ENCODE results near the gene MYO3B.

MYO3B gene

DNA sequence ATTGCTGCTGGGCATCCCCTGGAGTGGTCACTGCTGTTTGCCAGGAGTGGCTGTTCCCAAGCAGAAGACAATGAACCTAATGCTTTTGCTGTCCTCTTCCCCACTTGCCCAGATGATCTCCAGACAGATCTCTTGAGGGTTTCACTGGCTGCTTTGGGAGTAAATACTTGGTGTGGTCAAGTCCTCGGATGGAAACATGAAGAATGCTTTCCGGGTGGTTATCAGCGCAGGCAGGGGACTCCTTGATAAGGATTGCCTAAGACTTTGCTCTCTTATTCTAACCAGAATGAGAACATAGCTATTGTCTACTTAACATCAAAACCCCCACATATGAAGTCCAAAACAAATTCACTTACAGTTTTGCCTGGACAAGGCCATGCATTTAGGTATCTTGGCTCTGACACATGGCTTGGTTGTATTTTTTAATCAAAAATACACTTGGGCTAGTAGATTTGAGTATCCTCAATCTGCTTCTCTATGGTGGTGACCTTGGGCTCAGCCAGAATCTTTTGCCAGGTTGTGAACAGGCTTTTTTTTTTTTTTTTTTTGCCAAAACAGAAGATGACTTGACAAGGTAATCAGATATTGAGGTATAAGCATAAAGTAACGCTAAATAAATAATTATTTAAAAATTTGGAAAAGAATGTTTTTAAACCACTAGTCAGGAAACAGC lies 34.8 kb upstream of the MYO3B start:
- TF ChIP-seq, protein P1, sequence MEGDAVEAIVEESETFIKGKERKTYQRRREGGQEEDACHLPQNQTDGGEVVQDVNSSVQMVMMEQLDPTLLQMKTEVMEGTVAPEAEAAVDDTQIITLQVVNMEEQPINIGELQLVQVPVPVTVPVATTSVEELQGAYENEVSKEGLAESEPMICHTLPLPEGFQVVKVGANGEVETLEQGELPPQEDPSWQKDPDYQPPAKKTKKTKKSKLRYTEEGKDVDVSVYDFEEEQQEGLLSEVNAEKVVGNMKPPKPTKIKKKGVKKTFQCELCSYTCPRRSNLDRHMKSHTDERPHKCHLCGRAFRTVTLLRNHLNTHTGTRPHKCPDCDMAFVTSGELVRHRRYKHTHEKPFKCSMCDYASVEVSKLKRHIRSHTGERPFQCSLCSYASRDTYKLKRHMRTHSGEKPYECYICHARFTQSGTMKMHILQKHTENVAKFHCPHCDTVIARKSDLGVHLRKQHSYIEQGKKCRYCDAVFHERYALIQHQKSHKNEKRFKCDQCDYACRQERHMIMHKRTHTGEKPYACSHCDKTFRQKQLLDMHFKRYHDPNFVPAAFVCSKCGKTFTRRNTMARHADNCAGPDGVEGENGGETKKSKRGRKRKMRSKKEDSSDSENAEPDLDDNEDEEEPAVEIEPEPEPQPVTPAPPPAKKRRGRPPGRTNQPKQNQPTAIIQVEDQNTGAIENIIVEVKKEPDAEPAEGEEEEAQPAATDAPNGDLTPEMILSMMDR (conservative IDR thresholded peaks at IDR 0.05; ENCODE audit: low read depth, low read length): no peak
- no peak overlapping the region for H3K4me3 ChIP-seq (ENCODE audit: low read depth, low read length)
- peak; percentile 35 for DNase-seq (ENCODE audit: low read depth)

DNA sequence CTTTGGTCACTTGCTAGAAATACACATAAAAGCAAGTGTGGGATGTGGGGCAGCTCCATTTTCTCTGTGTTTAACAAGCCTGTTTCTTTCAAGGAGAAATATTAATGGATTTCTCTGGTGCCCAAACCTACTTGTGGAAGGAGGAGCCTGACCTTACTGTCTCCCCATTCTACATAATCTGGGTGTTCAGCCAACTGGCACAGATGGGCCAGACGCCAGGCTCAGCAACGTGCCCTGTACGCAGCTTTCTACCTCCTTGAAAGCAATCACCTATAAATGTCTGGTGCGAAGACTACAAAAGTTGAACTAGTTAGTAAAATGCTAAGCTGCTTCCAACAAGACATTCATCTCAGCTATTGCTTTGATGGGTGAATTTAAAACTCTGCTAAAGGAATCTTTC lies 33.2 kb upstream of the MYO3B start:
- TF ChIP-seq, protein P1 (conservative IDR thresholded peaks at IDR 0.05; ENCODE audit: low read depth, low read length): no peak
- H3K4me3 ChIP-seq (ENCODE audit: low read depth, low read length): no peak overlapping the region
- DNase-seq (ENCODE audit: low read depth): no peak

DNA sequence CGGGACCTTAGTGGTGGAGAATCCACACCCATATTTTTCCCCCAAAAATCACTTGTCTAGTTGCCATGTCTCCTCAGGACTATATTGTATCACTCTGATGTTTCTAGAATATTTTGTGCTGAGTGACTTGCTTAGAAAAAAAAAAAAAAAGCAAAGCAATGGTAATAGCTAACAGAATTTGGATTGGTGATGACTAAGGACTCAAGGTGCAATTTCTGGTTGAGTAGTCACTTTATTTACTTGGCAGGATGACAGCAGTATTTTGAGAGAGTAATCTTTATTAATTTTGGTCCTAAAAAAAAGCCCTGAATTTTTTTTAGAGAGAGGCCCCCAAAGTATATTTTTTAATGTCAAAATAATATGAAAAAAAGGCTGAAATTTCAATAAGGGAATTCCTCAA lies 32.8 kb upstream of the MYO3B start:
- H3K4me3 ChIP-seq (ENCODE audit: low read depth, low read length): no peak overlapping the region
- TF ChIP-seq, protein P1 (conservative IDR thresholded peaks at IDR 0.05; ENCODE audit: low read depth, low read length): no peak
- no peak for DNase-seq (ENCODE audit: low read depth)

DNA sequence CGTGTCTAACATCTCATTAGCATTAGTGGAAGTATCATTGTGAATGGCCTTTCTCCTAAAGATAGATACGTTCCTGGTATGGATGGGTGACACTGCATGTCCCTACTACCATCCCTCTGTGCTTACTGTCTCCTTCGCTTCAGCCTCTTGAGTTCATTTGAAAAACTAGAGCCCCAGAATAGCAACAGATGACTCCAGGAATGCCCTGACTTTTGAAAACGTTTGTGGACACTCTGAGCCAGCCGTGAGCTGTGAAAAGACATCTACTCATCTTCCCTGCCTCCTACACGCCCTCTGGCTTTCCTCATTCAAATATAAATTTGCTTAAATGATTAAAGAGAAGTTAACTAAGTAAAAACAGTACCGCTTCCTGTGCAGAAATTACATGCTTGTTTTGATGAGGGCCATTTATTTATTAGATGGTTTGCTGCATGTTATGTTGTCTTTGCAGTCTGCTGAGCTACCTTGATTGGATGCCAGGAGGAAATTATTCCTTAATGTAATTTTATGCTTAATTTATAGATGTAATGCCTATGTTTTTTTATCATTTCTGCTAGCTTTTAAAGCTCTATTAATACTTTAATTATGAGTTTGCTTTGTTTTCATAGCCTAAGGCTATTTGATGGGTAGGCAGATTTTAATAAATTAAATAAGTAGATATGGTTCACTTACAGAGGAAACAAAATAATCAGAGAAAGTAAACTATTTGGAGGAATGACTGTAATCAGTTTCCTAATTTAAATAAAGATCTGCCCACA lies 32.1 kb upstream of the MYO3B start:
- DNase-seq (ENCODE audit: low read depth): no peak
- TF ChIP-seq, protein P1 (conservative IDR thresholded peaks at IDR 0.05; ENCODE audit: low read depth, low read length): no peak
- H3K4me3 ChIP-seq (ENCODE audit: low read depth, low read length): no peak overlapping the region

DNA sequence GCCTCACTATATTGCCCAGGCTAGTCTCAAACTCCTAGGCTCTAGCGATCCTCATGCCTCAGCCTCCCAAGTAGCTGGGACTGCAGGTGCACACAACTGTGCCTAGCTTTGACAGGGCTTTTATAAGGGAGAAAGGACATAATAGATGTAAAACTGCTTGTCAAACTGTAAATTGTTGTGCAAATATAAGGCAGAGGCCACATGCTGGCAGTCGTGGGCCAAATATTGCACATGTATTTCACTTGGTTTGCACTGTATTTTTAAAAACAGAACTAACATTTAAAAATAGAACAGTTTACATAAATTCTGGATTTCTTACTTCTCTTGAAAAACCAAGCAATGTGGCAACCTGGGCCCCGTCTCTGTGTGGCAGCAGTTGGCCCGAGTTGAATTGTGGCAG lies 31.2 kb upstream of the MYO3B start:
- no peak overlapping the region for H3K4me3 ChIP-seq (ENCODE audit: low read depth, low read length)
- TF ChIP-seq, protein P1 (conservative IDR thresholded peaks at IDR 0.05; ENCODE audit: low read depth, low read length): no peak
- DNase-seq (ENCODE audit: low read depth): no peak

DNA sequence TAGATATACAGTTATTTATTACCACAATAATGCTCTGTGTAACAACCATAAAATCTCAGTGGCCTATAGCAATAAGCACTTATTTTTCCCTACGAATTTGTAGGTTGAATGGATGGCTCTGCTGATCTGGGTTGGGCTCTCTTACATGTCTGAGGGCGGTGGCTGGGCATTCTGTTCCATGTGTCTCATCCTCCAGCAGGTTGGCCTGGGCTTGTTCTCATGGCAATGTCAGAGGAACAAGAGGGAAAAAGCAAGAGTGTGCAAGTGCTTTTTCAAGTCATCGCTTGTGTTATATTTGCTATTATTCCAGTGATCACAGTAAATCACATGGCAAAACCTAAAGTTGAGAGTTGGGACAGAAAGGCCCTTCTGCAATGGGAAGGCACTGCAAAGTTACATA lies 30.4 kb upstream of the MYO3B start:
- DNase-seq (ENCODE audit: low read depth): no peak
- no peak overlapping the region for H3K4me3 ChIP-seq (ENCODE audit: low read depth, low read length)
- TF ChIP-seq, protein P1 (conservative IDR thresholded peaks at IDR 0.05; ENCODE audit: low read depth, low read length): no peak

DNA sequence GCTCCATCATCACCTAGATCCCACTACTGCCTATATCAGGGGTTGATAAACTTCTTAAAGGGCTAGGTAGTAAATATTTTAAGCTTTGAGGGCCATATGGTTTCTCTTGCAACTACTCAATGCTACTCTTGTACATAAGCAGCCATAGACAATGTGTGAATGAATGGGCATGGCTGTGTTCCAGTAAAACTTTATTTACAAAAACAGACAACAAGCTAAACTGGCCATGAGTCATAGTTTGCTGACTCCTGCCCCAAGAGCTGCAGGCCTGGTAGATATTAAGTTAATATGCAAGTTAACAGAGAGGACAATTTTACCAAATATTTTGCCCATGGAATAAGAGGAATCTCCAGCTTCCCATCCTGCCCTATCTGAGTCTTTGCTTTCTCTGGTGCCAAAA lies 29.8 kb upstream of the MYO3B start:
- no peak for DNase-seq (ENCODE audit: low read depth)
- no peak overlapping the region for H3K4me3 ChIP-seq (ENCODE audit: low read depth, low read length)
- TF ChIP-seq, protein P1 (conservative IDR thresholded peaks at IDR 0.05; ENCODE audit: low read depth, low read length): no peak
